SK-MEL-5 (cell line): ENCODE results near the gene REEP1. TPM values are rescaled to one million over a fixed set of nuclear protein-coding genes. Genes with fewer than 3 reads are reported as not detected.
"Not testable (repeated sequence)": the region's sequence is repeated elsewhere in the genome, so short reads cannot be mapped to it uniquely, and the experiment has no call there.

Experiments
- DNase-seq: peaks from one replicate; pipeline ENCODE4 v3.0.0-alpha.2; 2016; ENCODE audit warnings: low read depth, low spot score
- in situ Hi-C: cut with HindIII; loops from 2 replicates; pipeline ENCODE4 v1.10.0; 2016; ENCODE audit warnings: low sequenced_read_pairs, high pct_unique_total_duplicates, low pct_unique_long_range_greater_than_20kb
- total RNA-seq: library from RNA; depleted of rRNA; stranded (reverse); fragments of >200 nt; shearing (Covaris generic); gene quantifications from 2 replicates; pipeline ENCODE4 v1.2.3, GENCODE V29; 2014

The REEP1 gene
- total RNA-seq, 1 experiment from 2014 or later: 2.0 TPM

DNA sequence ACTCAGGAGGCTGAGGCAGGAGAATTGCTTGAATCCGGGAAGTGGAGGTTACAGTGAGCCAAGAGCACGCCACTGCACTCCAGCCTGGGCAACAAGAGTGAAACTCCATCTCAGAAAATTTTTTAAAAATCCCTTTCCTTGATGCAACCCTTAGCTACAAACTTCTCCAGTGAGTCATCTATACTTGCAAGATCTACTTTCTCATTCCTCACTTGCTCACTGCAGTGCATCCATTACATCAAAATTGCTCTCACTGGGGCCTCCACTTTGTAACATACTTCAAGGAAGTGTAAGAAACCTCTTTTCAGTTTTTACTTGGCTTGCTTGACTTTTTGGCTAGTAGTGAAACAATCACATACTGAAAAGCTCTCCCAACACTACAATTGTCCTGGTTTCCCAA is 65.3 kb downstream of the REEP1 start:
- no peak for DNase-seq
- in situ Hi-C loops: no loop called here

DNA sequence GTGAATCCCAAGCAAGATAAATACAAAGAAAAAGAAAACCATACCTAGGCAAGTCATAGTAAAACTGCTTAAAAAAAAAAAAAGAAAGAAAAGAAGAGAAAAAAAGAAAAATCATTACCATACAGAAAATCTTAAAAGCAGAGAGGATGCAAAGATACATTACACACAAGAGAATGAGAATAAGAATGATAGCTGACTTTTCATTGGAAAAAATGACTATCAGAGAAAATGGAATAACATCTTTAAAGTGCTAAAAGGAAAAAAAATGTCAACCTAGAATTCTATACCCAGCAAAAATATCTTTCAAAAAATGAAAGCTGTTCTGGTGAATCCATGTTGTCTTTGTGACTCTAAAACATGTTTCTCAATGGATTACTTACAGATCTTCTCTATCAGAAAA is 66.2 kb downstream of the REEP1 start:
- DNase-seq: no peak
- in situ Hi-C loops: no loop called here

- no peak for DNase-seq
- in situ Hi-C loops: no loop called here
These were observed 73.5 kb downstream of the REEP1 start for GRCh38 chr2:86263956-86264355.

DNA sequence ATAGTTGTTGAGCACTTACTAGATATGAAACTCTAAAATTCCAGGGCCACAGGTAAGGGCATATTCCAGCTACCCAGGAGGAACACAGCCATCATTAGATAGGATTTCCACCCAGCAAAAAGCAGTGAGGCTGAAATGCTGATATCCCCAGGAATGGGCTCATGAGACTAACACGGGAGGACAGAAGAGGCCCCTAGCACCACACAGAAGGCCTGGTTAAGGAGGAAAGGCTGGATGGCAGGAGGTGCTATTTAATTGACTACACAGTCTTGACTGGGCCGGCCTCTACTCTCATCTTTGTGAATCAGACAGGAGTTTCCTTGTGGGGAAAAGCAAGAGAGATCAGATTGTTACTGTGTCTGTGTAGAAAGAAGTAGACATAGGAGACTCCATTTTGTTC is 76.4 kb downstream of the REEP1 start:
- in situ Hi-C loops: no loop called here
- DNase-seq: no peak

DNA sequence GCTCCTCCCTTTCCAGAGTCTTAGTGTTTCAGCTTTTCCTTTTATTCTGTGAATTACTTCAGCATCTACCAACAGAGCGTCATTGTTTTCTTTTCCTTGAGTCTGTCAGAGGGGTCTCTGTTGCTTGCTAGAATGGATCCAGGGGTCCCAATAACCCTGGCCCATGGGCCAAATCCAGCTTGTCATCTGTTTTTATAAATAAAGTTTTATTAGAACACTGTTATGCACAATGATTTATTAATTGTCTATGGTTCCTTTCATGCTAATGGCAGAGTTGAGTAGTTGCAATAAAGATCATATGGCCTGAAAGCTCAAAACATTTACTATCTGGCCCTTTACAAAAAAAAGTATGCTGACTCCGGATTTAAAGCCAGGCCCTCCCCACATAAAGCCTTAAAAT is 79.3 kb downstream of the REEP1 start:
- DNase-seq: no peak
- in situ Hi-C loops: no loop called here

GRCh38 chr2:86256982-86257381 is 80.4 kb downstream of the REEP1 start:
- no peak for DNase-seq
- in situ Hi-C loops: no loop called here

GRCh38 chr2:86256300-86256699 is 81.1 kb downstream of the REEP1 start:
- no peak for DNase-seq
- in situ Hi-C loops: no loop called here

DNA sequence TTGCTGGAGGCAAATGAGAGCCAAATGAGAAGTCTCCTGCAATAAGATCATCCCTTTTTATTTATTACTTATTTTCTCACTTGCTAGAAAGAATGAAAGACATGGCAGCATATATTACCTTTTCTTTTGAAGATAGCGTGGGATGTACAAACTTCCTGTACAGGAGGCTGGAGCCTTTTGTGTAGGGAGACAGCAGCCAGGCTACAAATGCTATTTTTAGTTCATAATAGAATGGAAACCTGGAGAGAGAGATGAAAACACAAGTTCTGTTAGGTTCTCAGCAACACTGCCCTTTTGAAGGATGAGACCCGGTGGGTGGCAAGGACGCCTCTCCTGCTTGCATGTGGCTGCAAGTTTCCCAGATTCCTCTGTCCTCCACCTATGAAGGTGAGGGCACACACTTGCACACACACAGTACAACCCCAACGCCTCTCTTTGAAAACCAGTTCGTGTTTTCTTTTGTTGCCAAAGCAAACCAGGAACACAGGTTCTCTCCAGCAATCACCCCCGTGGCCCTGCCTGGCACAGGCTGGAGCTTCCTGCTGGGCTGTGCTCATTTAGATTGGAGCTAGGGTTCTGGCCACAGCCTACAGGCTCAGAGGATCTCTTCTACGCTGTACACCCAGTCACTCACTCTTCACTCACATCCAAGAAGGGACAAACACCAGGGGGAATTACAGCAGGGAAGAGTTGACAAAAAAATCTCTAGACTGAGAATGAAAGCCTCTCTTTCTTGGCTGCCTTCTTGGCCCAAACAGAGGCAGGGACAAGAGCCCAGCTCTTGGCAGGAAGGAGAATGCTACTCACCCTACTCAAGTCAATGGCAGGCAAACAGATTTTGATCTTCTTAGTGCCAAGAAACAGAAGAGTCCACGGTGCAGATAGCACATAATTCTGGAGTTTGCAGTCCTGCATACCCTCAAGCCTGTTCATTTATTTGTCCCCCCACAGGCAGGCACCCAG is 82.6 kb downstream of the REEP1 start:
- in situ Hi-C loops: no loop called here
- no peak for DNase-seq

- no peak for DNase-seq
These were observed 84.0 kb downstream of the REEP1 start for GRCh38 chr2:86253424-86253823.

DNA sequence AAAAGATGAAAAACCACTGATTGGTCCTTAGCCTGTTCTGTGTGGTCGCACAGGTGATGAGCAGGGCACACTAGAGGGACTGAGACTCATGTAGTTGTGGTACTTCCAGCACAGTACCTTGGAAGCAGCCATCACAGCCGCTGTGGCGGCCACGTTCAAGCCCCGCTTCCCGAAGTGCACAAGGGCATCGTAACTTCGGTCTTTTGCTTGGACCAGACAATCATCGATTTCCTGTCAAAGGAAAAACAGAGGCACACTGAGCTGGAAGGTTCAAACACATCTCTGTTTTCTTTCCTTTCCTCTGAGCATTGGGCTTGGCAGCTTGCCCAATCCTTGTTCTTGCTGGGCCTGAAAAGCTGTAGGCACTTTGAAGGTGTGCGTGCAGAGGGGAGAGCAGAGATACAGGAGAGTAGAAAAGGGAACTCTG is 85.6 kb downstream of the REEP1 start:
- in situ Hi-C loops: no loop called here
- no peak for DNase-seq

More at GRCh38 chr2:86253424-86253823, 84.0 kb downstream of the REEP1 start:
- in situ Hi-C loops: no loop called here

DNA sequence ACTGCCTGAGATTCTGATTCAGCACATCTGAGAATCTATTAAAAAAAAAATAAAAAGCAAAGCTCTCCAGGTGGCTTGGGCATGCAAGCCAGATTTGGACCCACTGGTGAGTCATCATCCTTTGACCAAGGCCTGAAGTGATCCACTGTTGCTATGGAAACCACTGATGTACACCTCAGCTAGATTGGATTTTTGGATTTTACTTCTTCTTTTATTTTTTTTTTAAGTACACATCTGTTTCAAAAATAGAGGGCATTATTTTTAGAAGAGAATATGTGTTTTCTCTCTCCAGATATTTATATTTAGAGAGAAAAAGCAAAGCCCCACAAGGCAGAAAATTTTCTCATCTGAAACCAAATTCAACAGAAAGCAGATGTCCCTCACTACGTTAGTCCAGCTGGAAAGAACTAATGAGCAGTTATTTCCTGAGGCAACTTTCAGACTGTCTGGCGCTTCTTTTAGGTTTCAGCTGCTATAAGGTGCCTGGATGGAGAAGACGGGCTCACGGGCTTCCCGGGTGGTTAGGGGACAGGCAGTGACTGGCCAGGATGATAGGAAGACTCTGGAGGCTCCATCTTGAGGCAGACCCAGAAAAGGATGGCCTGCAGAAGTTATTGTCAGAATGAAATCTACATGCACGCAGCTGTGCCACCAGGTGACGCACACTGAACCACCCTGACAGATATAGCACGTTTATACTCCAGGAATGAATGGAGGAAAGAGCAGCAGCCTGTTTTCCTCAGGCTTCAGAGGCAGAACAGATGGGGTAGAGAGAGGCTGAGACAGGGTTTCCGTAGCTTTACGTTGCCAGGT is 87.6 kb downstream of the REEP1 start:
- DNase-seq: peak; percentile 36
- in situ Hi-C loops: no loop called here

DNA sequence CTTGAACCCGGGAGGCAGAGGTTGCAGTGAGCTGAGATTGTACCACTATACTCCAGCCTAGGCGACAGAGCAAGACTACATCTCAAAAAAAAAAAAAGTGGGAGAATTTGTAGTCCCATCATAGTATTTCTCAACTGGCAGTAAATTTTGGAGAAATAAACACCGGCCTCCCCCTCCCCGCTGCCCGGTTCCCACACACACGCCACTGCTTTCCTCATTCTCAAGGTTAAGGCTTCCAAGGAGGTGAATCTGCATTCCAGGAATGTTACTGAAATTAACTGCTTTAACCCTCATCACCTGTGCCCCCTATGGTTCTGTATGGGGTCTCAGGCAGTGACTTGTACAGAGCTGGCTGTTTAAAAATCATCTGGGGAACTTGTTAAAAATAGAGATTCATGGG is 88.2 kb downstream of the REEP1 start:
- in situ Hi-C loops: no loop called here
- no peak for DNase-seq

DNA sequence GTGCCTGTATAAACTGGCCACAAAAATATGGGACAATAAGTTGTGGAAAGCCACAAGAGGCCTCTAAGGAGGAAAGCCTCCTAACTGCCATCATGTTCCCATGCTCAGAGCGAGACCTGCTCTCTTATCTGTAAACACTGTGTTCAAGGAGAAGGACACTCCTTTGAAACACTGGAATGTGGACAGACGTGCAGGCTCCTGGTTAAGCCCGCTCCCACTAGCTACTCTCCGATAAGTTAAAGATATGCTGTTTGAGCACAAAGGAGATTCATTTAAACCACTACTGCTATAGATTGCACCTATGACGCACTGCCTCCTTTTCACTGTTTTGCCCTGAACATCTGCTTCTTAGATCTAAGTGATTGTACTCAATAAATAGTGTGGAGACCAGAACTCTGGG is 92.2 kb downstream of the REEP1 start:
- DNase-seq, in situ Hi-C loops: not testable (repeated sequence)

DNA sequence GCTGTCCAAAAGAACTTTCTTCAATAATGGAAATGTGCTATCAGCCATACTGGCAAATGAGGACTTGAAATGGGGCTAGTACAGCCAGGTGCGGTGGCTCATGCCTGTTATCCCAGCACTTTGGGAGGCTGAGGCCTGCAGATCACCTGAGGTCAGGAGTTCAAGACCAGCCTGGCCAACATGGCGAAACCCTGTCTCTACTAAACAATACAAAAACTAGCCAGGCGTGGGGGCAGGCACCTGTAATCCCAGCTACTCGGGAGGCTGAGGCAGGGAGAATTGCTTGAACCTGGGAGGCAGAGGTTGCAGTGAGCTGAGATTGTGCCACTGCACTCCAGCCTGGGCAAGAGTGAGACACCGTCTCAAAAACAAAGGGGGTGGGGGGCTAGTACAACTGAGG is 92.6 kb downstream of the REEP1 start:
- DNase-seq, in situ Hi-C loops: not testable (repeated sequence)

DNA sequence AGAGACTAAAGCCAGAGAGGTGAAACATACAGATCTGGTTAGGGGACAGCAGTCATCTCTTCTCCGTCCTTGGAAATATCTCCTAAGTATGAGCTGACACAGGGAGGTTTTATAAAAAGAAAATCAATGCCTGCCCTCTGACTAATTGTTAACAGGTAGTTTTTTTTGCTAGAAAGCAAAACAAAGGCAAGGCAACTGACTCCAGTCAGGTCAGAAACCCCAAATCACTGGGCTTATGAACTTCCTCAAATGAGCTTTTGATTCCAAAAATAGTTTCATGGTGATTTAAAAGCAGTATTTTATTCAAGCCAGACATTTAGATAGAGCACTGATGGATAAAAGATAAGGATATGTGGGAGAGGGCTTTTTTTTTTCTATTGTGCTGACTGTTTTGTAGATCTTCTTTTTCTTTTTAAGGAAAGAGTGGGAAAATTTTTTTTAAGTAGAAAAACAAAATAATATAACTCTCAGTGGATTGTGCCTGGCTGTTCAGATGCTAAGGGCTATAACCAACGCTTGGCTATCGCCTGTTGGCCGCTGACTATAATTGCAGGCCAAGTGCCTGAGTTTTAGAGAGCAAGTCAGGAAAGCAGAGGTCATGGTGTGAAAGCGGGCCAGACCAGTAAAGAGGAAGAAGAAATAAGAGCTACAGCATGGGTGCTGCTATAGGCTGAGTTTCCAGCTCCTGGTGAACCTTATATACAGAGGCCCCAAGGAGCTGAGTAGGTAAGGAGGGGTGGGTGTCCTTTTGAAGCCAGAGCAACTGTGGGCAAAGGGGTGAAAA is 93.3 kb downstream of the REEP1 start:
- DNase-seq: no peak

DNA sequence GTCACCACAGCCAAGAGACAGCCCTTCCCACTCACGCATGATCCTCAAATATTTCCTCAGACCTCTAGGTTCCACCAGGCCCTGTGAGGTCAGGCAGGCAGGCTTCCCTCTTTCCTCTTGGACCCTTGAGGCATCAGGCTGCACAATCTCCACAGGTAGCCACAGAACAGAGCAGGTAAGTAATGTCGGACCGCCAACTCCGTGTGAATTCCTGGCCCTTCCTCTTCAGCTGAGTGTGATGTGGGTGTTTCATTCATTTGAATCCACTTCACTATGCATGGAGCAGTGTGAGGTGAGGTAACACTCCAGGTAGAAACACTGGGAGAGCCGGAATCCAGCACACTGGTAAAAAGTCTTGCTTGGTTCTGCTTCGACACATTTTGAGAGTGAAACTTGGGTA is 94.2 kb downstream of the REEP1 start:
- DNase-seq: no peak
- in situ Hi-C loops: no loop called here

More for the DNA sequence above, 93.3 kb downstream of the REEP1 start:
- in situ Hi-C loops: no loop called here

GRCh38 chr2:86241611-86242010 is 95.8 kb downstream of the REEP1 start:
- in situ Hi-C loops: no loop called here
- DNase-seq: no peak

GRCh38 chr2:86240251-86240650 is 97.2 kb downstream of the REEP1 start:
- in situ Hi-C loops: no loop called here

More at GRCh38 chr2:86240251-86240650, 97.2 kb downstream of the REEP1 start:
- DNase-seq: no peak
